Measurements from ENCODE around the gene LHFPL2.

The LHFPL2 gene

GRCh38 chr5:78476795-78477194 is 171.8 kb downstream of the LHFPL2 start:
- H3K4me3 ChIP-seq (ENCODE audit: low read depth, low read length) = no peak overlapping the region
- no peak for TF ChIP-seq CTCF (IDR thresholded peaks at IDR 0.05; ENCODE audit: low read depth, low read length)
- no peak for TF ChIP-seq MYC (IDR thresholded peaks at IDR 0.05; ENCODE audit: low read depth, low read length)
- no peak for TF ChIP-seq POLR2A (IDR thresholded peaks at IDR 0.05; ENCODE audit: extremely low read depth, insufficient read length)
- no peak for TF ChIP-seq MAX (IDR thresholded peaks at IDR 0.05; ENCODE audit: low read depth, low read length)

GRCh38 chr5:78475370-78475769 is 173.2 kb downstream of the LHFPL2 start:
- TF ChIP-seq MAX (IDR thresholded peaks at IDR 0.05; ENCODE audit: low read depth, low read length) = no peak
- TF ChIP-seq MYC (IDR thresholded peaks at IDR 0.05; ENCODE audit: low read depth, low read length) = no peak
- no peak for TF ChIP-seq POLR2A (IDR thresholded peaks at IDR 0.05; ENCODE audit: extremely low read depth, insufficient read length)
- no peak for TF ChIP-seq CTCF (IDR thresholded peaks at IDR 0.05; ENCODE audit: low read depth, low read length)

More at GRCh38 chr5:78476795-78477194, 171.8 kb downstream of the LHFPL2 start:
- DNase-seq (ENCODE audit: low read depth) = no peak

GRCh38 chr5:78473751-78474150 is 174.8 kb downstream of the LHFPL2 start:
- no peak for DNase-seq (ENCODE audit: low read depth)
- H3K4me3 ChIP-seq (ENCODE audit: low read depth, low read length) = no peak overlapping the region
- TF ChIP-seq MAX (IDR thresholded peaks at IDR 0.05; ENCODE audit: low read depth, low read length) = no peak
- no peak for TF ChIP-seq MYC (IDR thresholded peaks at IDR 0.05; ENCODE audit: low read depth, low read length)
- TF ChIP-seq CTCF (IDR thresholded peaks at IDR 0.05; ENCODE audit: low read depth, low read length) = no peak
- no peak for TF ChIP-seq POLR2A (IDR thresholded peaks at IDR 0.05; ENCODE audit: extremely low read depth, insufficient read length)

More at GRCh38 chr5:78475370-78475769, 173.2 kb downstream of the LHFPL2 start:
- no peak for DNase-seq (ENCODE audit: low read depth)
- no peak overlapping the region for H3K4me3 ChIP-seq (ENCODE audit: low read depth, low read length)

GRCh38 chr5:78472469-78473106 is 176.0 kb downstream of the LHFPL2 start:
- no peak overlapping the region for H3K4me3 ChIP-seq (ENCODE audit: low read depth, low read length)
- TF ChIP-seq MAX (IDR thresholded peaks at IDR 0.05; ENCODE audit: low read depth, low read length) = no peak
- TF ChIP-seq MYC (IDR thresholded peaks at IDR 0.05; ENCODE audit: low read depth, low read length) = no peak
- no peak for TF ChIP-seq POLR2A (IDR thresholded peaks at IDR 0.05; ENCODE audit: extremely low read depth, insufficient read length)
- TF ChIP-seq CTCF (IDR thresholded peaks at IDR 0.05; ENCODE audit: low read depth, low read length) = no peak
- no peak for DNase-seq (ENCODE audit: low read depth)

- no peak overlapping the region for H3K4me3 ChIP-seq (ENCODE audit: low read depth, low read length)
- no peak for DNase-seq (ENCODE audit: low read depth)
- TF ChIP-seq CTCF (IDR thresholded peaks at IDR 0.05; ENCODE audit: low read depth, low read length) (no peak), MYC (IDR thresholded peaks at IDR 0.05; ENCODE audit: low read depth, low read length) (no peak), POLR2A (IDR thresholded peaks at IDR 0.05; ENCODE audit: extremely low read depth, insufficient read length) (no peak), MAX (IDR thresholded peaks at IDR 0.05; ENCODE audit: low read depth, low read length) (no peak)
Observed at GRCh38 chr5:78471896-78472295, 176.7 kb downstream of the LHFPL2 start.
